DOHH2 (cell line): ENCODE measurements around the gene ESYT2.
A peak's percentile ranks its signal among the peaks of the same experiment; 100 is the strongest.
"Not testable (repeated sequence)": the region's sequence is repeated elsewhere in the genome, so short reads cannot be mapped to it uniquely, and the experiment has no call there.

Experiments used
- H3F3A ChIP-seq: fragments of 200-600 bp; sonication (generic), shearing (Covaris generic); 2 replicates; pipeline ENCODE4 v1.6.0; 2016; ENCODE audit warnings: antibody characterized with exemption, mild to moderate bottlenecking; ENCODE audit not compliant: control insufficient read depth, insufficient read depth
- H3K27ac ChIP-seq: fragments of 200-600 bp; sonication (generic); 2 replicates; pipeline ENCODE4 v1.5.1; 2014; ENCODE audit warnings: low read depth, mild to moderate bottlenecking, low read length, moderate library complexity
- H3K27me3 ChIP-seq: fragments of 200-600 bp; sonication (generic); 2 replicates; pipeline ENCODE4 v1.6.1; 2014; ENCODE audit warnings: mild to moderate bottlenecking, low read length, mixed read lengths; ENCODE audit not compliant: control insufficient read depth
- H3K36me3 ChIP-seq: fragments of 200-600 bp; sonication (generic); 2 replicates; pipeline ENCODE4 v1.6.1; 2014; ENCODE audit warnings: mild to moderate bottlenecking, low read length, moderate library complexity, mixed read lengths; ENCODE audit not compliant: control insufficient read depth
- H3K4me1 ChIP-seq: fragments of 200-600 bp; sonication (generic); 2 replicates; pipeline ENCODE4 v1.6.1; 2014; ENCODE audit warnings: mild to moderate bottlenecking, low read length, mixed read lengths; ENCODE audit not compliant: control insufficient read depth
- H3K4me2 ChIP-seq: fragments of 200-600 bp; sonication (generic); 2 replicates; pipeline ENCODE4 v1.6.0; 2014; ENCODE audit warnings: mild to moderate bottlenecking, low read length, moderate library complexity
- H3K4me3 ChIP-seq: fragments of 200-600 bp; sonication (generic); 2 replicates; pipeline ENCODE4 v1.5.1; 2014; ENCODE audit warnings: mild to moderate bottlenecking, low read length, mixed read lengths
- H3K79me2 ChIP-seq: fragments of 200-600 bp; sonication (generic); 2 replicates; pipeline ENCODE4 v1.6.1; 2014; ENCODE audit warnings: mild to moderate bottlenecking, low read length, mixed read lengths; ENCODE audit not compliant: control insufficient read depth
- H3K9me2 ChIP-seq: fragments of 200-600 bp; sonication (generic); replicated peaks from 2 replicates; pipeline ENCODE4 v1.6.1; 2014; ENCODE audit warnings: mild to moderate bottlenecking, low read length, mixed read lengths; ENCODE audit not compliant: control insufficient read depth
- H3K9me3 ChIP-seq: fragments of 200-600 bp; sonication (generic); 2 replicates; pipeline ENCODE4 v1.6.1; 2014; ENCODE audit warnings: antibody characterized with exemption, low read length, mixed read lengths; ENCODE audit not compliant: control insufficient read depth, insufficient read depth
- H4K20me1 ChIP-seq: fragments of 200-600 bp; sonication (generic); 2 replicates; pipeline ENCODE4 v1.6.0; 2014; ENCODE audit warnings: low read depth, mild to moderate bottlenecking, antibody characterized with exemption, low read length, moderate library complexity; ENCODE audit not compliant: control insufficient read depth, insufficient read depth
- EZH2phosphoT487 ChIP-seq: fragments of 200-600 bp; sonication (generic); IDR thresholded peaks from 2 replicates; pipeline ENCODE4 v1.6.1; 2017; ENCODE audit warnings: borderline replicate concordance, mild to moderate bottlenecking, antibody characterized with exemption, low read length, moderate library complexity, mixed read lengths
- TF ChIP-seq, protein P1 (sequence below): fragments of 200-600 bp; sonication (generic); IDR thresholded peaks from one replicate; pipeline ENCODE4 v1.5.1; 2014; ENCODE audit warnings: antibody characterized with exemption, mild to moderate bottlenecking, low read depth, low read length; ENCODE audit not compliant: poor library complexity, severe bottlenecking

ESYT2 gene

DNA sequence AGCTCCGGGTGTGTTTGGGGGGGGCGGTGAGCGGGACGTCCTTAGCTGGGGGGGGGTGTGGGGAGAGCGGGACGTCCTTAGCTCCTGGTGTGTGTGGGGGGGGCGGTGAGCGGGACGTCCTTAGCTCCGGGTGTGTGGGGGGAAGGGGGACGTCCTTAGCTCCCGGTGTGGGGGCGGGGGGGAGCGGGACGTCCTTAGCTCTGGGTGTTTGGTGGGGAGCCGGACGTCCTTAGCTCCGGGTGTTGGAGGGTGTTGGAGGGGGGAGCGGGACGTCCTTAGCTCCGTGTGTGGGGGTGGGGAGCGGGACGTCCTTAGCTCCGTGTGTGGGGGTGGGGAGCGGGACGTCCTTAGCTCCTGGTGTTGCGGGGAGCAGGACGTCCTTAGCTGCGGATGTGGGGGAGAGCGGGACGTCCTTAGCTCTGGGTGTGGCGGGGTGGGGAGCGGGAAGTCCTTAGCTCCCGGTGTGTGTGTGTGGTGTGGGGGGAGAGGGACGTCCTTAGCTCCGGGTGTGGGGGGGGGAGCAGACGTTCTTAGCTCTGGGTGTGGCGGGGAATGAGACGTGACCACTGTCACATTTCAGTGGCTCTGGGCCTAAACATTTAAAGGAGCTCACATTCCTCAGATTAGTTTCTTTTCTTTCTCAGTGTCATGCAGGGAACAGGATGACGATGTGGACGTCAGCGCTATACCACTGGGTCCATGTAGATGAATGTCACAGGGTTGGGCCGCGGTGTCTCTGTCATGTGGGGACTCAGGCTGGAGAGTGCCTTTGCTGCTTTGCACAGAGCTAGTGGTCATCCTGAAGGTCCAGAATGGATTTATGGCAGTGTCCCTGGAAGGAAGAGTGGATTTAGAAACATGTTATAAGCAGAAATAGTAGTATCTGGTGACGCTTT lies 34.5 kb upstream of the ESYT2 start:
- H3K9me2 ChIP-seq, result no peaks in the 10 kb centered on the region
- H3K4me1 ChIP-seq, result peaks cover 41% of the 10 kb centered on the region
- peak overlapping the region; percentile 83 for H3K4me2 ChIP-seq
- TF ChIP-seq EZH2phosphoT487, result no peak
- TF ChIP-seq, protein P1, sequence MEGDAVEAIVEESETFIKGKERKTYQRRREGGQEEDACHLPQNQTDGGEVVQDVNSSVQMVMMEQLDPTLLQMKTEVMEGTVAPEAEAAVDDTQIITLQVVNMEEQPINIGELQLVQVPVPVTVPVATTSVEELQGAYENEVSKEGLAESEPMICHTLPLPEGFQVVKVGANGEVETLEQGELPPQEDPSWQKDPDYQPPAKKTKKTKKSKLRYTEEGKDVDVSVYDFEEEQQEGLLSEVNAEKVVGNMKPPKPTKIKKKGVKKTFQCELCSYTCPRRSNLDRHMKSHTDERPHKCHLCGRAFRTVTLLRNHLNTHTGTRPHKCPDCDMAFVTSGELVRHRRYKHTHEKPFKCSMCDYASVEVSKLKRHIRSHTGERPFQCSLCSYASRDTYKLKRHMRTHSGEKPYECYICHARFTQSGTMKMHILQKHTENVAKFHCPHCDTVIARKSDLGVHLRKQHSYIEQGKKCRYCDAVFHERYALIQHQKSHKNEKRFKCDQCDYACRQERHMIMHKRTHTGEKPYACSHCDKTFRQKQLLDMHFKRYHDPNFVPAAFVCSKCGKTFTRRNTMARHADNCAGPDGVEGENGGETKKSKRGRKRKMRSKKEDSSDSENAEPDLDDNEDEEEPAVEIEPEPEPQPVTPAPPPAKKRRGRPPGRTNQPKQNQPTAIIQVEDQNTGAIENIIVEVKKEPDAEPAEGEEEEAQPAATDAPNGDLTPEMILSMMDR, result no peak
- no peaks in the 10 kb centered on the region for H3K27me3 ChIP-seq
- H3K27ac ChIP-seq, result peak overlapping the region; percentile 46
- peak overlapping the region; percentile 73 for H3K4me3 ChIP-seq
- H3K36me3 ChIP-seq, result no peaks in the 10 kb centered on the region
- peaks cover 15% of the 10 kb centered on the region for H3F3A ChIP-seq
- peaks cover 45% of the 10 kb centered on the region for H3K79me2 ChIP-seq
- H3K9me3 ChIP-seq, result no peaks in the 10 kb centered on the region
- H4K20me1 ChIP-seq, result no peaks in the 10 kb centered on the region

DNA sequence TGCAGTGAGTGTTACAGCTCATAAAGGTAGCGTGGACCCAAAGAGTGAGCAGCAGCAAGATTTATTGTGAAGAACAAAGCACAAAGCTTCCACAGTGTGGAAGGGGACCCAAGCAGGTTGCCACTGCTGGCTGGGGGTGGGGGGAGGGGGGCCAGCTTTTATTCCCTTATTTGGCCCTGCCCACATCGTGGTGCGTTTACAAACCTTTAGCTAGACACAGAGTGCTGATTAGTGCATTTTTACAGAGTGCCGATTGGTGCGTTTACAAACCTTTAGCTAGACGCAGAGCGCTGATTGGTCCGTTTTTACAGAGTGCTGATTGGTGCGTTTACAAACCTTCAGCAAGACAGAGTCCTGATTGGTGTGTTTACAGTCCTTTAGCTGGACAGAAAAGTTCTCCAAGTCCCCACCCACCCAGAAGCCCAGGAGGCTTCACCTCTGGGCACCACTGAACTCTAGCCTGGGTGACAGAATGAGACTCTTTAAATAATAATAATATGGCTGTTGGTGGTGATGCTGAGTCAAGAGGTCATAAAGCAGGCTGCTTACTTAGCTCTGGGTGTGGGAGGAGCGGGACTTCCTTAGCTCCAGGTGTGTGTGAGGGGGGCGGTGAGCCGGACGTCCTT lies 33.8 kb upstream of the ESYT2 start:
- H3K27me3 ChIP-seq, H4K20me1 ChIP-seq, H3K9me3 ChIP-seq, H3K36me3 ChIP-seq, H3K9me2 ChIP-seq: not testable (repeated sequence)
- H3K4me3 ChIP-seq, result peak overlapping the region; percentile 73
- peaks cover 48% of the 10 kb centered on the region for H3K4me1 ChIP-seq
- peaks cover 20% of the 10 kb centered on the region for H3F3A ChIP-seq
- H3K79me2 ChIP-seq, result peaks cover 47% of the 10 kb centered on the region
- H3K27ac ChIP-seq, result peak overlapping the region; percentile 46; the same call in 1 of the 2 replicates
- H3K4me2 ChIP-seq, result peak overlapping the region; percentile 83

DNA sequence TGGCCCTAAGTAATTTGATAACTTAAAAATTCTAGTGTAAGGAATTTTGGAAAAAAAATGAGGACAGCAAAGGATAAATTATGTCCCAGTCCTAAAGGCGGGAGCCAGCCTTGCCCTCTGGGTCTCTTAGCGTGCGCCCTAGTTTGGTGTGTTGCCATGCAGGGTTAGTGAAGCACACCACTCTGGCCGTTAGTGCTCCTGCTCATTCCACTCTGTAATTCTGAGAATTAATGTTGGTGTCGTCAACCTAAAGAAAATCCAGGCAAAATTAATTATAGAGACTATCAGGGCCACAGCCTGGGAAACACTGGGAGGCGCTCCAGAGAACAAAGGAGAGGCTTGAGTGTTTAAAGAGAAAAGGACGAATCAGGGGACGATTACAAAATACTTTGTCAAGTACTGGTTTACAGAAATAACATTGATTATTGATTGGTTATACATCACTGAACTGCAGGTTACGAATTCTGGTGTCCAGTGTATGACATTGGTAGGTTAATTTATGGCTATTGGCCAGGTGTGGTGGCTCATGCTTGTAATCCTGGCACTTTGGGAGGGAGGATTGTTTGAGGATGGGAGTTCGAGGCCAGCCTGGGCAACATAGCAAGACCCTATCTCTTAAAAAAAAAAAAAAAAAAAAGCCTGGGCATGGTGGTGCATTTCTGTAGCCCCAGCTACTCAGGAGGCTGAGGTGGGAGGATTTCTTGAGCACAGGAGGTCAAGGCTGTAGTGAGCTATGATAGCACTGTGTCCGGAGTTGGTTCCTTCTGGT lies 32.8 kb upstream of the ESYT2 start:
- H3K27me3 ChIP-seq, result no peaks in the 10 kb centered on the region
- H3K36me3 ChIP-seq, result peaks cover 4% of the 10 kb centered on the region; the same call in 1 of the 2 replicates
- no peak overlapping the region for H3K27ac ChIP-seq
- H4K20me1 ChIP-seq, result no peaks in the 10 kb centered on the region
- no peak overlapping the region for H3K4me3 ChIP-seq
- peaks cover 21% of the 10 kb centered on the region for H3F3A ChIP-seq
- peaks cover 53% of the 10 kb centered on the region for H3K79me2 ChIP-seq
- no peaks in the 10 kb centered on the region for H3K9me2 ChIP-seq
- H3K4me2 ChIP-seq, result no peak overlapping the region
- TF ChIP-seq, protein P1, result peak; percentile 10
- TF ChIP-seq EZH2phosphoT487, result no peak
- peaks cover 57% of the 10 kb centered on the region for H3K4me1 ChIP-seq
- H3K9me3 ChIP-seq, result no peaks in the 10 kb centered on the region
